HepG2 (cell line): ENCODE data around the gene PLOD3. TPM values are rescaled to one million over a fixed set of nuclear protein-coding genes. Genes with fewer than 3 reads are reported as not detected.
A peak's percentile ranks its signal among the peaks of the same experiment; 100 is the strongest.

Source experiments
- BHLHE40 ChIP-seq: IDR thresholded peaks from 2 replicates; pipeline ENCODE4 v1.6.1; 2011; ENCODE audit warnings: low read length, improper control_type of control experiment
- HNRNPH1 ChIP-seq: fragments of 200-400 bp; formaldehyde crosslinking; optimal IDR thresholded peaks from 2 replicates; pipeline ENCODE3; 2017; ENCODE audit warnings: mild to moderate bottlenecking, low read depth, low read length
- HOXA9 ChIP-seq: sonication (generic); formaldehyde crosslinking; IDR thresholded peaks from 2 replicates; pipeline ENCODE4 v1.8.1; 2022; ENCODE audit warnings: missing genetic modification reagents, mild to moderate bottlenecking, moderate library complexity, borderline replicate concordance
- IRX3 ChIP-seq: sonication (generic); formaldehyde crosslinking; IDR thresholded peaks from 2 replicates; pipeline ENCODE4 v1.8.1; 2023; ENCODE audit warnings: mild to moderate bottlenecking, low read depth, missing genetic modification reagents, borderline replicate concordance
- KAT7 ChIP-seq: IDR thresholded peaks from 2 replicates; pipeline ENCODE4 v1.6.1; 2018; ENCODE audit warnings: borderline replicate concordance, missing compliant biosample characterization
- MED8 ChIP-seq: sonication (generic); formaldehyde crosslinking; IDR thresholded peaks from 2 replicates; pipeline ENCODE4 v1.8.1; 2023; ENCODE audit warnings: mild to moderate bottlenecking, missing genetic modification reagents; ENCODE audit not compliant: insufficient replicate concordance
- MTF1 ChIP-seq: sonication (generic); formaldehyde crosslinking; IDR thresholded peaks from 2 replicates; pipeline ENCODE4 v1.5.0; 2020; ENCODE audit warnings: missing genetic modification reagents
- NFATC3 ChIP-seq: sonication (generic); formaldehyde crosslinking; IDR thresholded peaks from 2 replicates; pipeline ENCODE4 v1.5.1; 2020; ENCODE audit warnings: mild to moderate bottlenecking, missing genetic modification reagents
- PITX1 ChIP-seq: sonication (generic); formaldehyde crosslinking; IDR thresholded peaks from 2 replicates; pipeline ENCODE4 v1.5.1; 2020; ENCODE audit warnings: mild to moderate bottlenecking, missing genetic modification reagents
- TAF1 ChIP-seq: sonication (generic); formaldehyde crosslinking; IDR thresholded peaks from 2 replicates; pipeline ENCODE4 v1.4.0; 2020; ENCODE audit warnings: missing genetic modification reagents
- U2AF2 ChIP-seq: fragments of 200-400 bp; formaldehyde crosslinking; IDR thresholded peaks from 2 replicates; pipeline ENCODE4 v1.6.1; 2017; ENCODE audit warnings: low read depth, mild to moderate bottlenecking, low read length
- ZFP37 ChIP-seq: sonication (generic); formaldehyde crosslinking; IDR thresholded peaks from 2 replicates; pipeline ENCODE4 v1.4.0; 2020; ENCODE audit warnings: missing genetic modification reagents, borderline replicate concordance
- ZKSCAN1 ChIP-seq: fragments of 150-350 bp; IDR thresholded peaks from 2 replicates; pipeline ENCODE4 v1.6.1; 2014; ENCODE audit warnings: low read length
- ZNF329 ChIP-seq: sonication (generic); formaldehyde crosslinking; IDR thresholded peaks from 2 replicates; pipeline ENCODE4 v1.9.0; 2021; ENCODE audit warnings: low read depth, mild to moderate bottlenecking, missing genetic modification reagents
- ZNF558 ChIP-seq: sonication (generic); formaldehyde crosslinking; IDR thresholded peaks from 2 replicates; pipeline ENCODE4 v1.9.0; 2022; ENCODE audit warnings: mild to moderate bottlenecking, missing genetic modification reagents, borderline replicate concordance
- ZNF570 ChIP-seq: sonication (generic); formaldehyde crosslinking; IDR thresholded peaks from 2 replicates; pipeline ENCODE4 v1.4.0; 2020; ENCODE audit warnings: mild to moderate bottlenecking, missing genetic modification reagents, borderline replicate concordance
- polyA plus RNA-seq, 8 experiments: library from polyadenylated mRNA; depleted of rRNA in 3 of 8; stranded (reverse) in 7 of 8; unstranded in 1 of 8; fragments of >200 nt; fragmentation: Illumina TruSeq in 4 of 8; extraction: Trizol in 4 of 8; gene quantifications; 2 replicates each; pipeline versions ENCODE4 v1.2.1 to v1.2.3, GENCODE V29; 2011 to 2016; ENCODE audit warnings: low read depth in 4 of 8, missing spikeins in 1 of 8, mixed read lengths in 1 of 8; ENCODE audit not compliant: insufficient read depth in 1 of 8
- total RNA-seq, 5 experiments: library from RNA; depleted of rRNA; stranded (reverse); fragments of >200 nt; fragmentation: Illumina TruSeq; extraction: Trizol; gene quantifications; 2 replicates each; pipeline ENCODE4 v1.2.3, GENCODE V29; 2016; ENCODE audit warnings: low read depth in 1 of 5
- TF ChIP-seq, protein P1 (sequence below): sonication (generic); formaldehyde crosslinking; conservative IDR thresholded peaks from 2 replicates; pipeline ENCODE4 v1.5.0; 2020; ENCODE audit warnings: missing genetic modification reagents
- TF ChIP-seq, protein P2 (sequence below): sonication (generic); formaldehyde crosslinking; IDR thresholded peaks from 2 replicates; pipeline ENCODE4 v1.4.0; 2020; ENCODE audit warnings: mild to moderate bottlenecking, missing genetic modification reagents
- TF ChIP-seq, protein P3 (sequence below): sonication (generic); formaldehyde crosslinking; IDR thresholded peaks from 2 replicates; pipeline ENCODE4 v1.8.0; 2022; ENCODE audit warnings: mild to moderate bottlenecking, missing genetic modification reagents; ENCODE audit not compliant: insufficient replicate concordance
- TF ChIP-seq, protein P4 (sequence below): sonication (generic); formaldehyde crosslinking; IDR thresholded peaks from 2 replicates; pipeline ENCODE4 v1.5.0; 2020; ENCODE audit warnings: missing genetic modification reagents
- TF ChIP-seq, protein P5 (sequence below): sonication (generic); formaldehyde crosslinking; IDR thresholded peaks from 2 replicates; pipeline ENCODE4 v1.4.0; 2020; ENCODE audit warnings: missing genetic modification reagents, borderline replicate concordance
- TF ChIP-seq, protein P6 (sequence below): sonication (generic); formaldehyde crosslinking; IDR thresholded peaks from 2 replicates; pipeline ENCODE4 v1.4.0; 2020; ENCODE audit warnings: low read depth, mild to moderate bottlenecking, missing genetic modification reagents

The PLOD3 gene
- total and polyA plus RNA-seq, 2 of the 13 experiments (the other 11 are each of a cell fraction or from before 2014, with no cell fraction given), result 65.8 to 67.4 TPM

DNA sequence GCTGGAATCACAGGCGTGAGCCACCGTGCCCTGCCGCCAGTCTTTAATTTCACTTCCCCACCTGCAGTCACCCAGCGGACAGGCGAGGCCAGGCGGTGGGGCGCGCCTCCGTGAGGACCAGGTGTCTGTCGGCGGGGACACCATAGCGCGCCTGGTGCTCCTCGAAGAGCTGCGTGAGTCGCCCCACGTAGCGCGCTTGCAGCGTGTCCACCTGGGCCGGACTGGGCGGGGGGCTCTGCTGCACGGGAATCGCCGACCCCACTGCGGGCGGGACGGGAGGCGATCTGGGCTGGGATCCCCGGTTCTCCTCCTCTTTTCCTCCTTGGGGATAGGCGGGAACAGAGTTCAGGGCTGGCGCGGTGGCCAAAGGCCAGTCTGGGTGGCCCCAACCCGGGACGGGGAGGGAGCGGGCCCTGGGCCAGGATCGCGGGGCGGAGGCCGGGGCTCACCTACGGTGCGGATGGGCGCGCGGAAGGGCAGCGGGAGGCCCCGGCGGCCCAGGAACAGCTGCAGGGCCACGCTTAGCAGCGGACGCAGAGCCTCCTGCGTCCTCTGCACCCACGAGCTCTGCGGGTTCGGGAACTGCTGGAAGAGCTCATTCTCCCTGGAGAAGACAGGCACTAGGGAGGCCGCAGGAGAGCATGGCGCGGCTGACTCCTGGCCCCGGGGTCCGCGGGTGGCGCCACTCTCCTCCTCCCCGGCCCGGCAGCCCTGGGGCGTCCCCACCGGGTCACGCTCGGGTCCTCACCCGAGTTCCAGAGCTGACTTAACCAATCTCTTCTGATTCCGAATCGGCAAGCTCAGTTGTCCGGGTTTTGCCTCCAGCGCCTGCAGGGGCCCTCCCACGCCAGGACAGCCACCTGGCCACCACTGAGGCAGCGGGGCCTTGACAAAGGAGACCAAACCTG is 15.4 kb downstream of the PLOD3 start (continued):
- TF ChIP-seq, protein P1, sequence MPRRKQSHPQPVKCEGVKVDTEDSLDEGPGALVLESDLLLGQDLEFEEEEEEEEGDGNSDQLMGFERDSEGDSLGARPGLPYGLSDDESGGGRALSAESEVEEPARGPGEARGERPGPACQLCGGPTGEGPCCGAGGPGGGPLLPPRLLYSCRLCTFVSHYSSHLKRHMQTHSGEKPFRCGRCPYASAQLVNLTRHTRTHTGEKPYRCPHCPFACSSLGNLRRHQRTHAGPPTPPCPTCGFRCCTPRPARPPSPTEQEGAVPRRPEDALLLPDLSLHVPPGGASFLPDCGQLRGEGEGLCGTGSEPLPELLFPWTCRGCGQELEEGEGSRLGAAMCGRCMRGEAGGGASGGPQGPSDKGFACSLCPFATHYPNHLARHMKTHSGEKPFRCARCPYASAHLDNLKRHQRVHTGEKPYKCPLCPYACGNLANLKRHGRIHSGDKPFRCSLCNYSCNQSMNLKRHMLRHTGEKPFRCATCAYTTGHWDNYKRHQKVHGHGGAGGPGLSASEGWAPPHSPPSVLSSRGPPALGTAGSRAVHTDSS (CRISPR knock-in tag), result no peak
- no peak for TF ChIP-seq ZNF558 (CRISPR knock-in tag)
- TF ChIP-seq BHLHE40, result no peak
- TF ChIP-seq, protein P2, sequence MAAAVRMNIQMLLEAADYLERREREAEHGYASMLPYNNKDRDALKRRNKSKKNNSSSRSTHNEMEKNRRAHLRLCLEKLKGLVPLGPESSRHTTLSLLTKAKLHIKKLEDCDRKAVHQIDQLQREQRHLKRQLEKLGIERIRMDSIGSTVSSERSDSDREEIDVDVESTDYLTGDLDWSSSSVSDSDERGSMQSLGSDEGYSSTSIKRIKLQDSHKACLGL (CRISPR knock-in tag), result peak; percentile 61
- no peak for TF ChIP-seq ZKSCAN1
- no peak for TF ChIP-seq HNRNPH1
- TF ChIP-seq, protein P3, sequence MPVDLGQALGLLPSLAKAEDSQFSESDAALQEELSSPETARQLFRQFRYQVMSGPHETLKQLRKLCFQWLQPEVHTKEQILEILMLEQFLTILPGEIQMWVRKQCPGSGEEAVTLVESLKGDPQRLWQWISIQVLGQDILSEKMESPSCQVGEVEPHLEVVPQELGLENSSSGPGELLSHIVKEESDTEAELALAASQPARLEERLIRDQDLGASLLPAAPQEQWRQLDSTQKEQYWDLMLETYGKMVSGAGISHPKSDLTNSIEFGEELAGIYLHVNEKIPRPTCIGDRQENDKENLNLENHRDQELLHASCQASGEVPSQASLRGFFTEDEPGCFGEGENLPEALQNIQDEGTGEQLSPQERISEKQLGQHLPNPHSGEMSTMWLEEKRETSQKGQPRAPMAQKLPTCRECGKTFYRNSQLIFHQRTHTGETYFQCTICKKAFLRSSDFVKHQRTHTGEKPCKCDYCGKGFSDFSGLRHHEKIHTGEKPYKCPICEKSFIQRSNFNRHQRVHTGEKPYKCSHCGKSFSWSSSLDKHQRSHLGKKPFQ (CRISPR knock-in tag), result peak; percentile 48
- TF ChIP-seq, protein P4, sequence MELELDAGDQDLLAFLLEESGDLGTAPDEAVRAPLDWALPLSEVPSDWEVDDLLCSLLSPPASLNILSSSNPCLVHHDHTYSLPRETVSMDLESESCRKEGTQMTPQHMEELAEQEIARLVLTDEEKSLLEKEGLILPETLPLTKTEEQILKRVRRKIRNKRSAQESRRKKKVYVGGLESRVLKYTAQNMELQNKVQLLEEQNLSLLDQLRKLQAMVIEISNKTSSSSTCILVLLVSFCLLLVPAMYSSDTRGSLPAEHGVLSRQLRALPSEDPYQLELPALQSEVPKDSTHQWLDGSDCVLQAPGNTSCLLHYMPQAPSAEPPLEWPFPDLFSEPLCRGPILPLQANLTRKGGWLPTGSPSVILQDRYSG, result no peak
- no peak for TF ChIP-seq U2AF2
- no peak for TF ChIP-seq ZNF570 (CRISPR knock-in tag)
- peak; percentile 91 for TF ChIP-seq MED8 (CRISPR knock-in tag)
- peak; percentile 77 for TF ChIP-seq TAF1 (CRISPR knock-in tag)
- TF ChIP-seq ZNF329 (CRISPR knock-in tag), result no peak
- TF ChIP-seq KAT7 (CRISPR knock-in tag), result no peak
- TF ChIP-seq HOXA9 (CRISPR knock-in tag), result no peak
- no peak for TF ChIP-seq NFATC3 (CRISPR knock-in tag)
- no peak for TF ChIP-seq ZFP37
- TF ChIP-seq IRX3 (CRISPR knock-in tag), result 0 out of 2 replicates have a peak, but pooled peaks have one; percentile 34
- TF ChIP-seq MTF1 (CRISPR knock-in tag), result no peak
- TF ChIP-seq PITX1 (CRISPR knock-in tag), result no peak
- TF ChIP-seq, protein P5, sequence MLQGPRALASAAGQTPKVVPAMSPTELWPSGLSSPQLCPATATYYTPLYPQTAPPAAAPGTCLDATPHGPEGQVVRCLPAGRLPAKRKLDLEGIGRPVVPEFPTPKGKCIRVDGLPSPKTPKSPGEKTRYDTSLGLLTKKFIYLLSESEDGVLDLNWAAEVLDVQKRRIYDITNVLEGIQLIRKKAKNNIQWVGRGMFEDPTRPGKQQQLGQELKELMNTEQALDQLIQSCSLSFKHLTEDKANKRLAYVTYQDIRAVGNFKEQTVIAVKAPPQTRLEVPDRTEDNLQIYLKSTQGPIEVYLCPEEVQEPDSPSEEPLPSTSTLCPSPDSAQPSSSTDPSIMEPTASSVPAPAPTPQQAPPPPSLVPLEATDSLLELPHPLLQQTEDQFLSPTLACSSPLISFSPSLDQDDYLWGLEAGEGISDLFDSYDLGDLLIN (CRISPR knock-in tag), result peak; percentile 17; the same call in 1 of the 2 replicates
- TF ChIP-seq, protein P6, sequence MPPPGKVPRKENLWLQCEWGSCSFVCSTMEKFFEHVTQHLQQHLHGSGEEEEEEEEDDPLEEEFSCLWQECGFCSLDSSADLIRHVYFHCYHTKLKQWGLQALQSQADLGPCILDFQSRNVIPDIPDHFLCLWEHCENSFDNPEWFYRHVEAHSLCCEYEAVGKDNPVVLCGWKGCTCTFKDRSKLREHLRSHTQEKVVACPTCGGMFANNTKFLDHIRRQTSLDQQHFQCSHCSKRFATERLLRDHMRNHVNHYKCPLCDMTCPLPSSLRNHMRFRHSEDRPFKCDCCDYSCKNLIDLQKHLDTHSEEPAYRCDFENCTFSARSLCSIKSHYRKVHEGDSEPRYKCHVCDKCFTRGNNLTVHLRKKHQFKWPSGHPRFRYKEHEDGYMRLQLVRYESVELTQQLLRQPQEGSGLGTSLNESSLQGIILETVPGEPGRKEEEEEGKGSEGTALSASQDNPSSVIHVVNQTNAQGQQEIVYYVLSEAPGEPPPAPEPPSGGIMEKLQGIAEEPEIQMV (CRISPR knock-in tag), result 0 out of 2 replicates have a peak, but pooled peaks have one; percentile 48
